Measurements from ENCODE around the gene TNNI2.
A peak's percentile ranks its signal among the peaks of the same experiment; 100 is the strongest.

TNNI2 gene

DNA sequence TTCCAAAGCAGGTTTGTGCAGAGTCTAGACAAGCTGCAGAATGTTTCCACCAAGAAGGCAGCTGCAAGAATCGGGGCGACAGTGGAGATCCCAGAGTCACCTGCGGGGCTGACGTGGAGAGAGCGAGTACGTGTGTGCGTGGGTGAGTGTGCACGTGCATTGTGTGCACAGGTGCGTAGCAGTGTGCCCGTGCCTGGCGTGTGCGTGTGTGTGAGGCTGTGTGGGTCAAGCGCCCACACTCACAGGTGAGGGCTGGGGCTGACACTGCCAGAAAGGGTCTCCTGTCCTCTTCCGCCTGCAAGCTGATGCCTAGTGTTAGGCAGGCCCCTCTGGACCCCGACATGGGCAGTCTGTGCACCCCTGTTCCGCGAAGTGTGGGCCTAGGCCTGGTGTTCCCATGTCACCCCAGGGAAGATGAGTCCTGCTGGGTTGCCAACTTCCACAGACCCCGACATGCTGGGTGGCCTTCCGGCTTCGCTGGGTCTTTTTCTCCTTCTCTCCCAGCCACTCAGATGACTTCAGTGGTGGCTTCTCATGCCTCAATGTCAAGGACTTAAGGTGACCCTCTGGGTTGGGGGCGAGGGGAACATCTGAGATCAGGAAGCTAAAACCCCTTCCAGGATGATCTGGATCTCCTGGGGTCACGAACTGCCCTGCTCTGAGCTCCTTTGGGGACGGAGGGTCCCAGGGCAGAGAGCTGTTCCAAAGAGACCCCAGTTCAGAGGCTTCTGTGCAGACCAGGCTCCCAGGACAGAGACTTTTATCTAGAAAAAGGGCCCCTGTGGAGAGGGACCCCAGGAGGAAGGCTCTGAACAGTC is 14.4 kb upstream of the TNNI2 start (continued):
- TF ChIP-seq, protein P1, sequence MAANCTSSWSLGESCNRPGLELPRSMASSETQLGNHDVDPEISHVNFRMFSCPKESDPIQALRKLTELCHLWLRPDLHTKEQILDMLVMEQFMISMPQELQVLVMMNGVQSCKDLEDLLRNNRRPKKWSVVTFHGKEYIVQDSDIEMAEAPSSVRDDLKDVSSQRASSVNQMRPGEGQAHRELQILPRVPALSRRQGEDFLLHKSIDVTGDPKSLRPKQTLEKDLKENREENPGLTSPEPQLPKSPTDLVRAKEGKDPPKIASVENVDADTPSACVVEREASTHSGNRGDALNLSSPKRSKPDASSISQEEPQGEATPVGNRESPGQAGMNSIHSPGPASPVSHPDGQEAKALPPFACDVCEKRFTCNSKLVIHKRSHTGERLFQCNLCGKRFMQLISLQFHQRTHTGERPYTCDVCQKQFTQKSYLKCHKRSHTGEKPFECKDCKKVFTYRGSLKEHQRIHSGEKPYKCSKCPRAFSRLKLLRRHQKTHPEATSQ (tag by site-specific recombination; IDR thresholded peaks at IDR 0.05), result no peak

DNA sequence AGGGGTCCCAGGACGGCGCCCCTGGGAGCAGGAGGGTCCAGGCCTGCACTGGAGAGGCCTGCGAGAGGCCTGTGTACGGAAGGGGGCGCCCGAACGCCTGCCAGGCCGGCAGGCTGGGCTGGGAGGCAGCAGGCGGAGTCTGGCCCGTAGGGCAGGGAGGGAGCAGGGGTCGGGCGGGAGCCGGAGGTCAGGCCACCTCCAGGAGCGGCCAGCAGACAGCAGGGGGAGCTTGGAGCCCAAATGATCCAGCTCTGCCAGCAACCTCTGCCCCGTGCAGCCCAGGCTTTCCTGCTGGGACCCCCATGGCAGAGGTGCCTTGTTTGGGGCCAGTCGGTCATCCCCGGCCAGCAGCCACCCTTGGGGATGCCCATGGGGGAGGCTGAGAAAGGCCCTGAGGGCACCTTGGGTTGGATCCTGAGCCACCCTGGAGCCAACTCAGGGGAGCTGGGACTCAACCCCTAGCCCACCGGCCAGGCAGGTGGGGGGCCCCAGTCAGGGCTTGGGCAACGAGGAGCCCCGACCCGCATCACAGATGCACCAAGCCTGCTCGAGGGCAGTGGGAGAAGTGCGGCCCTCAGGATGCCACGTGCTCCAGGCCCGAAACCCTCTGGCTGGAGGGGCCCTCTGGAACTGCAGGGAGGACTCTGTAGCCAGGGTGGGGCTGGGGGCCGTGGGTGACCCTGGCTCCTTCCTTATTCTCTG is 13.6 kb upstream of the TNNI2 start:
- Histone ChIP-seq H3K9me3 (ENCODE audit: control insufficient read depth, insufficient read depth, low read depth, low read length) (no peaks in the 10 kb centered on the region), H3K4me1 (ENCODE audit: control insufficient read depth, insufficient read depth, low read length) (no peaks in the 10 kb centered on the region), H3K4me3 (ENCODE audit: low read depth, low read length) (no peak overlapping the region), H3K27ac (ENCODE audit: extremely low read depth, low read depth, low read length) (no peak overlapping the region), H3K36me3 (ENCODE audit: control insufficient read depth in 2 of 2, insufficient read depth in 1 of 2, low read length in 2 of 2) (no peaks in the 10 kb centered on the region)
- POLR2A ChIA-PET, result interaction anchor here (0.6 kb wide), 2 partner anchors 16 to 155 kb away, joined by 3 read pairs; no protein-coding TSS in a partner anchor
- TF ChIP-seq ZNF596 (tag by site-specific recombination; IDR thresholded peaks at IDR 0.05), result no peak
- 0 out of 2 replicates have a peak, but pooled peaks have one; percentile 24 for TF ChIP-seq GLIS2 (tag by site-specific recombination; IDR thresholded peaks at IDR 0.05)
- CTCF ChIA-PET, result interaction anchor here (1.6 kb wide), 1 partner anchor 131 kb away, joined by 6 read pairs; no protein-coding TSS in a partner anchor

DNA sequence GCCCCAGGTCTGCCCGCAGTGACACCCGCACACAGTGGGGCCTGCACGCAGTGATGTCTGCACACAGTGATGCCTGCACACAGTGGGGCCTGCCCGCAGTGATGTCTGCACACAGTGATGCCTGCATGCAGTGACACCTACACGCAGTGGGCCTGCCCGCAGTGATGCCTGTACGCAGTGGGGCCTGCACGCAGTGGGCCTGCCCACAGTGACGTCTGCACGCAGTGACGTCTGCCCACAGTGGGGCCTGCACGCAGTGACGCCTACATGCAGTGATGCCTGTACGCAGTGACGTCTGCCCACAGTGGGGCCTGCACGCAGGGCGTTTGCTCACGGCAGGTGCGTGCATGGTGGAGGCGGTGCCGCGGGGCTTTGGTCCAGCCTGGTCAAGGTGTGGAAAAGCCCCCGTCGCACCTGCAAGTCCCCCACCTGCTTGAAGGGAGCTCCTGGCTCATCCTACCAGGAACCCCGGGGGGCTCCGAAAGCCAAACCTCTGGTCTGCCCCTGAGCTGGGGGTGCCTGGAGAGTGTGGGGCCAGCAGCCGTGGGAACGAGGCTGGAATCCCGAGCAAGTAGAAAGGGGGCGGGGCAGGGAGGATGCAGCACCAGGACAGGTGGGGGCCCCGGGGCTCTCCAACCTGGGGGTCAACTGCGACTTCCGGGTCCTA is 12.9 kb upstream of the TNNI2 start:
- POLR2A ChIA-PET, result interaction anchor here (0.6 kb wide), 2 partner anchors 17 to 155 kb away, joined by 3 read pairs; no protein-coding TSS in a partner anchor
- H3K27ac ChIP-seq (ENCODE audit: extremely low read depth, low read depth, low read length), result no peak overlapping the region
- H3K4me3 ChIP-seq (ENCODE audit: low read depth, low read length), result no peak overlapping the region
- H3K36me3 ChIP-seq (ENCODE audit: control insufficient read depth in 2 of 2, insufficient read depth in 1 of 2, low read length in 2 of 2), result no peaks in the 10 kb centered on the region
- H3K4me1 ChIP-seq (ENCODE audit: control insufficient read depth, insufficient read depth, low read length), result no peaks in the 10 kb centered on the region
- H3K9me3 ChIP-seq (ENCODE audit: control insufficient read depth, insufficient read depth, low read depth, low read length), result no peaks in the 10 kb centered on the region
- CTCF ChIA-PET, result interaction anchor here (0.6 to 3.1 kb wide), 2 partner anchors 56 to 173 kb away, joined by 7 to 18 read pairs; no protein-coding TSS in a partner anchor
- TF ChIP-seq OVOL3 (tag by site-specific recombination; IDR thresholded peaks at IDR 0.05) (no peak), SP3 (tag by site-specific recombination; IDR thresholded peaks at IDR 0.05) (no peak), ZNF138 (tag by site-specific recombination; IDR thresholded peaks at IDR 0.05; ENCODE audit: borderline replicate concordance) (no peak), OSR2 (tag by site-specific recombination; IDR thresholded peaks at IDR 0.05) (no peak), BCL11A (tag by site-specific recombination; IDR thresholded peaks at IDR 0.05; ENCODE audit: low read depth) (no peak), ZNF610 (tag by site-specific recombination; IDR thresholded peaks at IDR 0.05; ENCODE audit: borderline replicate concordance) (no peak), ZNF555 (tag by site-specific recombination; conservative IDR thresholded peaks at IDR 0.05) (no peak)
- TF ChIP-seq, protein P2, sequence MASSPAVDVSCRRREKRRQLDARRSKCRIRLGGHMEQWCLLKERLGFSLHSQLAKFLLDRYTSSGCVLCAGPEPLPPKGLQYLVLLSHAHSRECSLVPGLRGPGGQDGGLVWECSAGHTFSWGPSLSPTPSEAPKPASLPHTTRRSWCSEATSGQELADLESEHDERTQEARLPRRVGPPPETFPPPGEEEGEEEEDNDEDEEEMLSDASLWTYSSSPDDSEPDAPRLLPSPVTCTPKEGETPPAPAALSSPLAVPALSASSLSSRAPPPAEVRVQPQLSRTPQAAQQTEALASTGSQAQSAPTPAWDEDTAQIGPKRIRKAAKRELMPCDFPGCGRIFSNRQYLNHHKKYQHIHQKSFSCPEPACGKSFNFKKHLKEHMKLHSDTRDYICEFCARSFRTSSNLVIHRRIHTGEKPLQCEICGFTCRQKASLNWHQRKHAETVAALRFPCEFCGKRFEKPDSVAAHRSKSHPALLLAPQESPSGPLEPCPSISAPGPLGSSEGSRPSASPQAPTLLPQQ (tag by site-specific recombination; IDR thresholded peaks at IDR 0.05), result no peak
- TF ChIP-seq, protein P3, sequence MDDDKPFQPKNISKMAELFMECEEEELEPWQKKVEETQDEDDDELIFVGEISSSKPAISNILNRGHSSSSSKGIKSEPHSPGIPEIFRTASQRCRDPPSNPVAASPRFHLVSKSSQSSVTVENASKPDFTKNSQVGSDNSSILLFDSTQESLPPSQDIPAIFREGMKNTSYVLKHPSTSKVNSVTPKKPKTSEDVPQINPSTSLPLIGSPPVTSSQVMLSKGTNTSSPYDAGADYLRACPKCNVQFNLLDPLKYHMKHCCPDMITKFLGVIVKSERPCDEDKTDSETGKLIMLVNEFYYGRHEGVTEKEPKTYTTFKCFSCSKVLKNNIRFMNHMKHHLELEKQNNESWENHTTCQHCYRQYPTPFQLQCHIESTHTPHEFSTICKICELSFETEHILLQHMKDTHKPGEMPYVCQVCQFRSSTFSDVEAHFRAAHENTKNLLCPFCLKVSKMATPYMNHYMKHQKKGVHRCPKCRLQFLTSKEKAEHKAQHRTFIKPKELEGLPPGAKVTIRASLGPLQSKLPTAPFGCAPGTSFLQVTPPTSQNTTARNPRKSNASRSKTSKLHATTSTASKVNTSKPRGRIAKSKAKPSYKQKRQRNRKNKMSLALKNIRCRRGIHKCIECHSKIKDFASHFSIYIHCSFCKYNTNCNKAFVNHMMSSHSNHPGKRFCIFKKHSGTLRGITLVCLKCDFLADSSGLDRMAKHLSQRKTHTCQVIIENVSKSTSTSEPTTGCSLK (tag by site-specific recombination; IDR thresholded peaks at IDR 0.05), result no peak
- TF ChIP-seq, protein P4, sequence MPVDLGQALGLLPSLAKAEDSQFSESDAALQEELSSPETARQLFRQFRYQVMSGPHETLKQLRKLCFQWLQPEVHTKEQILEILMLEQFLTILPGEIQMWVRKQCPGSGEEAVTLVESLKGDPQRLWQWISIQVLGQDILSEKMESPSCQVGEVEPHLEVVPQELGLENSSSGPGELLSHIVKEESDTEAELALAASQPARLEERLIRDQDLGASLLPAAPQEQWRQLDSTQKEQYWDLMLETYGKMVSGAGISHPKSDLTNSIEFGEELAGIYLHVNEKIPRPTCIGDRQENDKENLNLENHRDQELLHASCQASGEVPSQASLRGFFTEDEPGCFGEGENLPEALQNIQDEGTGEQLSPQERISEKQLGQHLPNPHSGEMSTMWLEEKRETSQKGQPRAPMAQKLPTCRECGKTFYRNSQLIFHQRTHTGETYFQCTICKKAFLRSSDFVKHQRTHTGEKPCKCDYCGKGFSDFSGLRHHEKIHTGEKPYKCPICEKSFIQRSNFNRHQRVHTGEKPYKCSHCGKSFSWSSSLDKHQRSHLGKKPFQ (tag by site-specific recombination; IDR thresholded peaks at IDR 0.05), result no peak

Measured in HEK293 (cell line).